GM21423 (cell line): Measurements from ENCODE around the gene ZNRF3.
"Not testable (repeated sequence)": the region's sequence is repeated elsewhere in the genome, so short reads cannot be mapped to it uniquely, and the experiment has no call there.

ENCODE experiments used
- ATAC-seq: cut with Tn5 transposase; IDR thresholded peaks from one replicate; pipeline ENCODE4 v1.9.1; 2021; ENCODE audit warnings: mild to moderate bottlenecking, moderate library complexity; ENCODE audit not compliant: unreplicated experiment

Gene ZNRF3

GRCh38 chr22:28882878-28883656, at the start of gene ZNRF3:
TSS of gene ZNRF3 (plus strand) at chr22:28883572. CDS start at chr22:28883767, 195 bp downstream.
- peak; percentile 64 for ATAC-seq

- ATAC-seq, result no peak
These were observed 47.7 kb upstream of the ZNRF3 start for GRCh38 chr22:28835630-28836189.

GRCh38 chr22:28837640-28838039, 45.7 kb upstream of the ZNRF3 start:
- ATAC-seq, result no peak

GRCh38 chr22:28838971-28839370, 44.4 kb upstream of the ZNRF3 start:
- ATAC-seq, result no peak

- no peak for ATAC-seq
These were observed 42.3 kb upstream of the ZNRF3 start for GRCh38 chr22:28841111-28841510.

GRCh38 chr22:28843633-28844032, 39.7 kb upstream of the ZNRF3 start:
- no peak for ATAC-seq

GRCh38 chr22:28844277-28844676, 39.1 kb upstream of the ZNRF3 start:
- not testable (repeated sequence) for ATAC-seq

- ATAC-seq, result no peak
These were observed 36.4 kb upstream of the ZNRF3 start for GRCh38 chr22:28846994-28847393.

GRCh38 chr22:28855355-28856094, 27.8 kb upstream of the ZNRF3 start:
- no peak for ATAC-seq

- ATAC-seq, result no peak
These were observed 27.3 kb upstream of the ZNRF3 start for GRCh38 chr22:28856095-28856455.

GRCh38 chr22:28857288-28857687, 26.1 kb upstream of the ZNRF3 start:
- no peak for ATAC-seq

- no peak for ATAC-seq
These were observed 18.3 kb upstream of the ZNRF3 start for GRCh38 chr22:28864878-28865596.

GRCh38 chr22:28867191-28867590, 16.2 kb upstream of the ZNRF3 start:
- ATAC-seq, result no peak

- not testable (repeated sequence) for ATAC-seq
These were observed 15.0 kb upstream of the ZNRF3 start for GRCh38 chr22:28868389-28868788.

GRCh38 chr22:28869736-28870135, 13.6 kb upstream of the ZNRF3 start:
- no peak for ATAC-seq

GRCh38 chr22:28873183-28873963, 10.0 kb upstream of the ZNRF3 start:
- ATAC-seq, result no peak

GRCh38 chr22:28874061-28874460, 9.3 kb upstream of the ZNRF3 start:
- ATAC-seq, result no peak

- ATAC-seq, result no peak
These were observed 8.5 kb upstream of the ZNRF3 start for GRCh38 chr22:28874811-28875320.

GRCh38 chr22:28882545-28882877, 861 bp upstream of the ZNRF3 start:
- no peak for ATAC-seq

GRCh38 chr22:28883657-28883916, 215 bp downstream of the ZNRF3 start:
- peak; percentile 26 for ATAC-seq
